ENCODE results near the gene MLPH.

- no peak for TF ChIP-seq EZH2phosphoT487 (conservative IDR thresholded peaks at IDR 0.05; ENCODE audit: low read length)
- TF ChIP-seq CTCF (IDR thresholded peaks at IDR 0.05; ENCODE audit: insufficient read depth, low read length, poor library complexity, severe bottlenecking): no peak
Measured at GRCh38 chr2:237478979-237479378, 8.1 kb upstream of the MLPH start.
